ENCODE measurements around the gene METTL23.

- TF ChIP-seq CTCF (conservative IDR thresholded peaks at IDR 0.05 in 1 of 2, IDR thresholded peaks at IDR 0.05 in 1 of 2; ENCODE audit: extremely low read depth in 1 of 2, insufficient read depth in 1 of 2, low read depth in 1 of 2, low read length in 2 of 2), result no peak
- no peak for TF ChIP-seq EZH2 (IDR thresholded peaks at IDR 0.05; ENCODE audit: borderline replicate concordance, low read length)
Observed at GRCh38 chr17:76686538-76687297, 39.9 kb upstream of the METTL23 start.
